Urinary bladder (tissue), 4 donors: ENCODE measurements around the gene CLEC17A. TPM values are rescaled to one million over a fixed set of nuclear protein-coding genes. Genes with fewer than 3 reads are reported as not detected.
"Not testable (repeated sequence)": the region's sequence is repeated elsewhere in the genome, so short reads cannot be mapped to it uniquely, and the experiment has no call there.

Experiments
- DNase-seq: peaks from one replicate; pipeline ENCODE4 v3.0.0-alpha.2; 2015; ENCODE audit errors: extremely low spot score
- H3K27ac ChIP-seq: one replicate; pipeline ENCODE4 v1.5.1; 2013; ENCODE audit warnings: low read depth, mild to moderate bottlenecking, moderate library complexity
- H3K36me3 ChIP-seq: one replicate; pipeline ENCODE4 v1.6.1; 2013; ENCODE audit warnings: mild to moderate bottlenecking, moderate library complexity; ENCODE audit not compliant: insufficient read depth
- H3K4me1 ChIP-seq: one replicate; pipeline ENCODE4 v1.6.1; 2013; ENCODE audit warnings: mild to moderate bottlenecking, moderate library complexity; ENCODE audit not compliant: insufficient read depth
- H3K4me3 ChIP-seq: one replicate; pipeline ENCODE4 v1.5.1; 2013; ENCODE audit warnings: low read depth, low read length
- WGBS: extraction: QIAGEN DNeasy Blood & Tissue Kit; methylation state at CpG from one replicate; pipeline ENCODE4 v1.1.7; 2013; 5-methylcytosine and 5-hydroxymethylcytosine counted together
- polyA plus RNA-seq: library from polyadenylated mRNA; stranded (reverse); fragments of 200-250 nt; gene quantifications from one replicate; pipeline ENCODE4 v1.2.3, GENCODE V29; 2013
- total RNA-seq: library from RNA; depleted of rRNA; stranded (reverse); fragments of >200 nt; gene quantifications from one replicate; pipeline ENCODE4 v1.2.3, GENCODE V29; 2014
- donor health status: healthy with polysubstance abuse.
- donor health status: healthy.

Gene CLEC17A
- total and polyA plus RNA-seq, 2 donors: 0.21 TPM; not detected in 1

- H3K27ac ChIP-seq: no peak overlapping the region
- no peak for DNase-seq
- no peak overlapping the region for H3K4me3 ChIP-seq
- H3K36me3 ChIP-seq: no peaks in the 10 kb centered on the region
- no peaks in the 10 kb centered on the region for H3K4me1 ChIP-seq
- WGBS: 62% methylated on average over 6 of the region's 6 CpGs
Observed at GRCh38 chr19:14580623-14581237, 2.2 kb upstream of the CLEC17A start.

GRCh38 chr19:14584372-14584771, 1.5 kb downstream of the CLEC17A start:
- H3K4me3 ChIP-seq, H3K4me1 ChIP-seq, DNase-seq, H3K27ac ChIP-seq, H3K36me3 ChIP-seq: not testable (repeated sequence)
- 88% methylated on average over 4 of the region's 5 CpGs for WGBS

GRCh38 chr19:14585187-14585586, 2.3 kb downstream of the CLEC17A start:
- not testable (repeated sequence) for DNase-seq, H3K36me3 ChIP-seq, H3K4me3 ChIP-seq, H3K27ac ChIP-seq, H3K4me1 ChIP-seq
- WGBS: 66% methylated on average over 3 of the region's 3 CpGs

GRCh38 chr19:14589433-14589832, 6.5 kb downstream of the CLEC17A start:
- H3K4me3 ChIP-seq, H3K36me3 ChIP-seq: not testable (repeated sequence)

GRCh38 chr19:14595558-14595957, 12.7 kb downstream of the CLEC17A start:
- 86% methylated on average over 3 of the region's 3 CpGs for WGBS
- no peak overlapping the region for H3K27ac ChIP-seq
- no peak for DNase-seq
- no peaks in the 10 kb centered on the region for H3K4me1 ChIP-seq
- H3K4me3 ChIP-seq: no peak overlapping the region
- no peaks in the 10 kb centered on the region for H3K36me3 ChIP-seq

More at GRCh38 chr19:14589433-14589832, 6.5 kb downstream of the CLEC17A start:
- 68% methylated on average over 4 of the region's 4 CpGs for WGBS
- not testable (repeated sequence) for DNase-seq, H3K27ac ChIP-seq, H3K4me1 ChIP-seq

- Histone ChIP-seq H3K4me3 (no peak overlapping the region), H3K27ac (no peak overlapping the region), H3K36me3 (no peaks in the 10 kb centered on the region), H3K4me1 (no peaks in the 10 kb centered on the region)
- WGBS: 90% methylated on average over 8 of the region's 8 CpGs
- no peak for DNase-seq
Observed at GRCh38 chr19:14599548-14600147, 16.8 kb downstream of the CLEC17A start.

- no peak for DNase-seq
- 84% methylated on average over 2 of the region's 2 CpGs for WGBS
- Histone ChIP-seq H3K27ac (no peak overlapping the region), H3K36me3 (no peaks in the 10 kb centered on the region), H3K4me3 (no peak overlapping the region), H3K4me1 (no peaks in the 10 kb centered on the region)
Observed at GRCh38 chr19:14603990-14604387, 21.1 kb downstream of the CLEC17A start.

- no peak for DNase-seq
- Histone ChIP-seq H3K36me3 (no peaks in the 10 kb centered on the region), H3K4me3 (no peak overlapping the region), H3K27ac (no peak overlapping the region), H3K4me1 (no peaks in the 10 kb centered on the region)
- 70% methylated on average over 9 of the region's 9 CpGs for WGBS
Observed at GRCh38 chr19:14606627-14607026, 23.7 kb downstream of the CLEC17A start.

GRCh38 chr19:14611051-14611450, 28.2 kb downstream of the CLEC17A start:
- WGBS: 69% methylated on average over 4 of the region's 4 CpGs
- no peak overlapping the region for H3K27ac ChIP-seq
- H3K4me3 ChIP-seq: no peak overlapping the region
- H3K4me1 ChIP-seq: no peaks in the 10 kb centered on the region
- H3K36me3 ChIP-seq: no peaks in the 10 kb centered on the region
- DNase-seq: no peak

- not testable (repeated sequence) for H3K4me3 ChIP-seq, H3K4me1 ChIP-seq, H3K27ac ChIP-seq, DNase-seq, H3K36me3 ChIP-seq
- WGBS: 83% methylated on average over 5 of the region's 5 CpGs
Observed at GRCh38 chr19:14612242-14612641, 29.4 kb downstream of the CLEC17A start.

- Histone ChIP-seq H3K27ac (no peak overlapping the region), H3K36me3 (no peaks in the 10 kb centered on the region), H3K4me1 (no peaks in the 10 kb centered on the region), H3K4me3 (no peak overlapping the region)
- no peak for DNase-seq
- WGBS: 86% methylated on average over 4 of the region's 4 CpGs
Observed at GRCh38 chr19:14612657-14613056, 29.8 kb downstream of the CLEC17A start.

GRCh38 chr19:14613399-14614098, 30.7 kb downstream of the CLEC17A start:
- not testable (repeated sequence) for H3K4me3 ChIP-seq, DNase-seq, H3K36me3 ChIP-seq, H3K27ac ChIP-seq, H3K4me1 ChIP-seq
- WGBS: 74% methylated on average over 14 of the region's 14 CpGs

- DNase-seq: no peak
- 60% methylated on average over 4 of the region's 4 CpGs for WGBS
Observed at GRCh38 chr19:14614099-14614412, 31.2 kb downstream of the CLEC17A start.

GRCh38 chr19:14615623-14616022, 32.7 kb downstream of the CLEC17A start:
- Histone ChIP-seq H3K36me3 (no peaks in the 10 kb centered on the region), H3K4me3 (no peak overlapping the region), H3K27ac (no peak overlapping the region), H3K4me1 (no peaks in the 10 kb centered on the region)
- DNase-seq: no peak
- WGBS: 96% methylated on average over 8 of the region's 8 CpGs

More at GRCh38 chr19:14614099-14614412, 31.2 kb downstream of the CLEC17A start:
- Histone ChIP-seq H3K4me1 (no peaks in the 10 kb centered on the region), H3K36me3 (no peaks in the 10 kb centered on the region), H3K27ac (no peak overlapping the region), H3K4me3 (no peak overlapping the region)
